NCI-H187 (cell line): ENCODE data around the gene RAD51B.

Source experiments
- DNase-seq, 2 experiments: peaks; one replicate each; lab custom pipeline; 2025; lab: John Stamatoyannopoulos, UW

Gene RAD51B

DNA sequence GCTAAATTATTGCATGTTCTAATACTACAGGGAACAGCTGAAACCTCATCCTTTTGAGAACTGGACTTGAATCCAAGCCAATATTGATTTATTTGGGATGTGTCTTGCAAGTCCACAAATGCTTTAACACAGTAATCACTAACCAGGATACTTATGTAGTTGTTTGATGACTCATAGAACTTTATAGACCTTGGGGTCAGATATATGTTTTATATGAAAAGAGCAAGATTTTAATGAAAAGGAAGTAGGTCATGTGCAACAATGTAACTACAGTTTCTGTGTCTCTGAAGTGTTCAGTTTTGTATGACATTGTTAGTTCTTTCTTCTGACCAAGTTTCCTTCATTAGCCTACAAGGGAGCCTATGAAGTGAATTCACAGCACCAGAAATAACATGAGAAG lies 621.2 kb downstream of the RAD51B start:
- no peak for DNase-seq

DNA sequence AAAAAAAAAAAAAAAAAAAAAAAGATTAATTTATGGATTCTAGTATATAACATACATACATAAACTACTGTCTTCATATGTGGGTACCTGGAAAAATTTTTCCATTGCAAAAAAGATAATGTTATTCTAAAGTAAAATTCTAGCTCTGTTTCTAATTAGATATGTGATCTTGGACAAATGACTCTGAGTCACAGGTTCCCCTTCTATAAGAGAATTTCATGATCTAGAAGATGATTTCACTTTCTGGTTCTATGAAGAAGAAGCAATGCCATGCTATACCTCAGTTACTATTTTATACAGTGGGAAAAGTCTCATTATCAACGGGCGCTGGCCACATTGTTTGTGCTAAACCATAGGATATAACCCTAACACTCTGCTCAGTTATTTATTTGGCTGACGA lies 622.0 kb downstream of the RAD51B start:
- no peak for DNase-seq

DNA sequence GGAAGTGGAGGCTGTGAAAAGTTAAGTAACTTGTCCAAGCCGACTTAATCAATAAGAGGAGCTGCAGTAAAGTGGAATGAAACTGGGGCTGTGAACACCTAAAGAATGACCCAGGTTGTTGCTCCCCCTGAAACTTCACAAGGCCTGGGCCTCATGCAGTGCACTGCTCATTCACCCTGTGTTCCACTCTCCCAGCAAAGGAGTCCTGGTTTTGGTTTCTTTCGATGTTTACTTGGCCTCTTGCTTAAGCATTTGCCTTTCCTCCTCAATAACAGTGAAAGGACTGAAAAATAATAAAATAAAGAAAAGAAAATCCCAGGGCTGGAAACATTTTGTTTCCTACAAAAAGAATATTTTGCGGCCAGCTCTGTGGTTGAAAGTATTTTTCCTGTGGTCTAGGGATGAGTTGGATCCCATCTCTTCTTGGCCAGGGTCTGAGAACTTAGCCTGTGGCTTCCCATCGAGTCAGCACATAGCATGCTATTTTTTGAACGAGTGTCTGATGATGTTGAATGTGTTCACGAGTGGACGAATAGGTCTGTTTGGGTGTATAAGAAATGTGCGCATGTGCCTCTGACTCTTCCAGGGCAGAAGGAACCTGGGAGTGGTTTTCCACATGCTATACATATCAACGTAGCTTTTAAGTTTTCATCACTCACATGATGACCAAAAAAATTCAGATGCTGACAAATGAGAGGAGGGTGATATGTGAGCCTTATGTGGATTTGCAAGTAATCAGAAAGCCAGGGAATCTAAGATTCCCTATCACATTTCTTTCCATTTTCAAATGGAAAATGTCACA lies 623.5 kb downstream of the RAD51B start:
- no peak for DNase-seq

DNA sequence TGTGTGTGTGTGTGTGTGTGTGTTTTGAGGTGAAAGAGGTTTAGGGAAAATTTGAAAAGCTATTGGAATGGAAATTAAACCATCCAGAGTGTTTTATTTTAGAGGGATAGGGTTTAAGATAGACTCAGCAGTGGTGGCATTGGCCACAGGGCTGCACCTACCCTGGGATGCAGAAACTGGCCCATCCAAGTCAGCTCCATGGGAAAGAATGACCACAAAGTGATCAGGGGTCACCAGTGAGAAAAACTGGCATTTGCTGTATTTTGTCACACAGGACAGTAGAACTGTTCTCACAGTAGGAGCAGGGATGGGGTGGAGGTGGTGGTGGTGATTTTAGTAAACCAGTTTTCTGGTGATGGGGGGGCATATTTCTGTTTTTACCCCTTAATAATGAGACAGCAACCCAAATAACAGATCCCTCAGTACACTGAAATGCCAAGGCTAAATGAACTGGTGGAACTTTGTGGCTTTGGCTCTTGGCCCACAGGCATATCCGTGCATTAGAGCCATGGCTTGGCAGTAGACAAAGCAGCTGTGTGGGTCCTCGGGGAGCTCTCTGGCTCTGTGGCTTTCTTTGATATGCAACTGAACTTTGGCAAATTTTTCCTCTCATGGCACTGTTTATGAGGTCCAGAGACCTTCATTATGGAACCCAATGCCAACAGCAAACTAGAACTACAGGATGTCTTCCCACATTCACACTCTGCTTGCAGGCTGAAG lies 625.0 kb downstream of the RAD51B start:
- DNase-seq: no peak

DNA sequence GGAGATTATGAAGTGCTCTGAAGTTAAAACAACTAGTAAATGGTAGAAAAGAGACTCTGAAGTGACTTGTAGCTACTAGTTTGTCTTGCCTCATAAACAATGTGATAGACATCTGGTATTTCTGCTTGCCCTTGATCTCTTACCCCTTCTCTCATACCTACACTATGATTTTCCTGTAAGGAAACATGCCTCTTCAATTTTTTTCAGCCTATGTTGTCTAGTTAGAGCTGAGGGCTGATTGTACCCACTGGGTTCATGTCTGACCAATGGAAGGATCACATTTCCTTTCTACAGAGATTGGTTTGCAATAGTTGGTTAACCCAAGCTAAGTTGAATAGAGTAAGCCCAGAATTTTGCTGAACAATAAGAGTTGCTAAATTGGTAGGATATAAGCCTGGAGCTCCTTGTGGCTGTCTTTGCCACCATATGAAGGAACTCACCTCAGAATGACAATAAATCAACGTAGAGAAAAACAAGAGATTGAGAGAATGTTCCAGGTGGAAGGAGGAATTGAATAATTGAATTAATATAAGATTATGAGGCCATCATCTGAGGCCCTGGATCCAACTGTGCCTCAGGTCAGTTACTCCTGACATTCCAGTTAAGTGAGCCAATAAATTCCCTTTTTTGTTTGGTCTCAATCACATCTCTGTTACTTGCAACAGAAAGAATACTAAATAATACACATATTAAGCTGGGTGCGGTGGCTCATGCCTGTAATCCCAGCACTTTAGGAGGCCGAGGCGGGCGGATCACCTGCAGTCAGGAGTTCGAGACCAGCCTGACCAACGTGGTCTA lies 626.9 kb downstream of the RAD51B start:
- no peak for DNase-seq

DNA sequence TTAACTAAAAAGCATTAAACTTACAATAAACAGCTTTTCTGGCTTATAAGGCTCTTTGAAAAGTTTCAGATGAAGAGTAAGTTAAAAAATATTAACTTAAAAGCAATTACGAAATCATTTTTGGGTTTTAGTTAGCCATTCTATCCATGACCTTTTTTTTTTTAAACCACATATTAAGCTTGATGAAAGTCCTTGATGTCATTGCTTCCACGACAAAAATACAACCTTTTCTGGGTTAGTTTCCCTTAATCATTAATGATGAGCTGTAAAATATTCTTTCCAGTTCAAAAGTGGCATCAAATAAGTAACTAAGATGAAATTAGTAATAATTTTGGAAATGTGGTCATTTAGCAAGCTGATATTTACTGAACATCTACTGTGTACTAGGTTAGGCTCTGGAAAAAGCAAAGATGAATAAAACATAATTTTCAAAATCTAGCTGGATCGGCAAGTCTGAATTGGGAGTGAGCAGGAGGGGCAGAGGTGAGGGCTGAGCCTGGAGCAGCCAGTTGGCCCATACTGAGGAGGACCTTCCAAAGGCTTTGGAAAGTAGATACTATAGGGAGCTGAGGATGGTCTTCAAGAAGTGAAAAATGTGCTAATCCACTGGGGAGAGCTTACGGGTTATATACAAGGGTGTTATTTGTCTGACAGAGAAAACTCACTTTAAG lies 628.1 kb downstream of the RAD51B start:
- DNase-seq: no peak

DNA sequence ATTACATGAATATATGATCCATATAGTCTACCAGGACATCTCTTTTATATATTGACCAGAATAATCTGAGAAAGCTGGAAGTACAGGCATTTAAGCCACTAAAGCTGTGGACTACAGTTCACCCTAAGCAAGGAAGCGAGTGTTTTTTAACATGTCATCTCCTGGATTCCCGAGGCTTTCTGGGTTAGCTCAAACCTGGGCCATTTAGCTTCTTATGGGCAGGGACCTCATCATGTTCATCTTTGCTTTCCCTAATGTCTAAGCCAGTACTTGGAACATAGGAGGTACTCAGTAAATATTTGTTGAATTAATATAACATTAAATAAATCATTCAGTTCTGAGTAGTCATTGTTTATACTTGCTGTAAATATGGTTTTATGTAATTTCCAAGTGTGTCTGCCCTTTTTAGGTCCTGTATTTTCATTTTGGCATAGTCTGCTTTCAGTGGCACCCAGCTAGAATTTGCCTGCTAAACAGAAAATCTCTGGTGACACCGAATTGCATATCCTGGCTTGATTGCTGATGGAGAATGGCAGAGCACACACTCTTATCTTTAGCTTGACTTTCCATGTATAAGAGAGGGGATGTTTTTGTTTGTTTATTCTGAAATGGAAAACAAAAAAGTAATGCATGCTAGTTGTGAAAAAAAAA lies 628.8 kb downstream of the RAD51B start:
- no peak for DNase-seq

DNA sequence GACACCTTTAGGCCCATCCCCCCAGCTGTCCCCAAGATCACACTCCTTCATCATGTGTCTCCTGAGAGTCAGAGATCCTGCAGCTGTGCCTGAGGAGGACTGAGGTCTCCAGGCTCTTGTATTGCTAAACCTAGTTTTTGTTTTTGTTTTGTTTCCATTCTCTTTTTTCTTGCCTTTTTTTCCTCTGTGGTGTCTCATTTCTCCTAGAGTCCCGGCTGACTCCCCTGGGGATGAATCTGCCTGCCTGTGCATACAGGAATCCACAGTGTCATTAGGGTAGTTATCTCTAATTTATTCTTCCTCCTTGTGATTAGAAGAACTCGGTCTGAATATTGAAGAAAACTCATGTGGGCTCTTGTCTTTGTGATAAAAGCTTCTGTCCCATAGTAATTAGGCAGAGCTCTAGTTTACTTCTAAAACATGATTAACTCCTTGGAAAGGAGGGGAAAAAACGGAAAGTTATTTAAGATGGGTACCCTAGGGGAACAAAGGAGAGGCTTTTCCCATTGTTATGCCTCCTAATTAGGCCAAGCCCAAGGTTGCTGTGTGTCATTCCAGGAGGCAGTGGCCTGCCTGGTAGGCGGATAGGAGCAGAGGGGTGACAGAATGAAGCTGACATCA lies 630.1 kb downstream of the RAD51B start:
- no peak for DNase-seq

DNA sequence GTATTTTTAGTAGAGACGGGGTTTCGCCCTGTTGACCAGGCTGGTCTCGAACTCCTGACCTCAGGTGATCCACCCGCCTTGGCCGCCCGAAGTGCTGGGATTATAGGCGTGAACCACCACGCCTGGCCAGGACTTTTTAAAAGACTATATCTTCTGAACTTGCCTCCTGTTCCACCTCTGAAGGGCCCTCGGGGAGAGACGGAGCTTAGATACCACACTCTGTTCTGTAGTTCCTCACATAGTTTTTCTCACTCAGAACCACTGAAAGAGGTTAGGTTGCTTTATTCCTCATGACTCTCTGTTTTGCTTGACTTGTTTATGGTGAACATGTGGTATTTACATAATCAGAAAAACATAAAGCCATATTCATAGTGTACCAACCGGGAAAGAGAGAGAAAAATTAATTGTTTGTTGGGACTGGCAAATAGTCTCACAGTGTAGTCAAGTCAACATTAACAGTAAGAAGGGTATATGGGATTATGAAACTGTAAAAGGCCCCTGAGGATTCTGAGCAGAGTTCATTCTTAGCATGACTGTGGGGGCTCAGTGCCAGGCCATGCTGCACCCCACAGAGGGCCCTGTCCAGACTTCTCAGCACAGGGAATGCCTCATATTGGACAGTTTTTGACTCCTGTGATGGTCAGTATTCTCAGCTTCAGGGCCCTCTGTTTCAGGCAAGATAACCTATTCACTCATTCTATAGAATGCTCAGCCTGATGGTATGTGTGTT lies 631.0 kb downstream of the RAD51B start:
- DNase-seq: no peak

DNA sequence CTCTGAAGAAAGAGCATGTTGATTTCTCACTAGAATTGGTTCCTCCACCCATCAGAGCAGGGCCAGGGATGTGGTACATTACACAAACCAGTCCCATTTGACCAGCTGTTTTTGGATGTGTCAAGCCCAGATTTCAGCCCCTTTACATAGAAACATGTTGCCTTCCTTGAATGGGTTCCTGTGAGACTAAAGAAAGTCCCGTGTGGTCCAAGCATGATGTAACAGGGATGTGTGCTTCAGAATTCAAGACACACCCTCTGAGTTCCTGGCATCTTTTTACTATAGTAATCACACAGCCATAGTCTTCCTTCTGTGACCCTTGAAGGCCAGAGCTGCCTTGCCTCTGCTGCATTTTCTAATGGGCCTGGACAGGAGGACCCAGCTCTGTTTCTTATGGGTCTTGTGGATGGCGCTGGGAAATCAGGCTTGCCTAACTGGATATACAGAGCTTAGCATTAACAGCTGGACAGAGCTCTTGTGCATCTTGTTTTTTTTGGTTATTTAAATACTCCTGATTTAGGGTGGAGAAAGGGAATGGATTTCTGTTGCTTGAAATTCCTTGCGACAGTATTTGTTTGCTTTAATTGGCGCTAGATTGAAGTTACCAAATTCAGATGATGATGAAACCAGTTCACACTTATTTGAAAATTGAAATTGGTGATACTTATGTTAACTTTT lies 632.3 kb downstream of the RAD51B start:
- no peak for DNase-seq

DNA sequence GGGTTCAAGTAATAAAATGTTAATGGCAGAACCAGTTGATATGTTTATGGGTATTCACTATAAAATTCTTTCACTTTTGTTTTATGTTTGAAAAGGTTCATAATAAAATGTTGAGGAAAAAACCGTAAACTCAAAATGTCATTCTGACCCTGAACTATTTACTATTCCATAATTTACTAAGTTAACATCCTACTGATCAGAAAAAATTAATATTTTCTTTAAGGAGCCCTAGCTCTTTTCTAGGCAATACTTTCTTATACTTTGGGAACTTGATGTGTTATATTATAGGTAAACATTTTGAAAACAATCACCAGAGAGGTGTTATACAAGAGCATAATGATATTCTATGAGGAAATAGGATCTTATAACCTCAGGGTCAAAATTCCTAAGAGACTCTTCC lies 638.7 kb downstream of the RAD51B start:
- DNase-seq: no peak

DNA sequence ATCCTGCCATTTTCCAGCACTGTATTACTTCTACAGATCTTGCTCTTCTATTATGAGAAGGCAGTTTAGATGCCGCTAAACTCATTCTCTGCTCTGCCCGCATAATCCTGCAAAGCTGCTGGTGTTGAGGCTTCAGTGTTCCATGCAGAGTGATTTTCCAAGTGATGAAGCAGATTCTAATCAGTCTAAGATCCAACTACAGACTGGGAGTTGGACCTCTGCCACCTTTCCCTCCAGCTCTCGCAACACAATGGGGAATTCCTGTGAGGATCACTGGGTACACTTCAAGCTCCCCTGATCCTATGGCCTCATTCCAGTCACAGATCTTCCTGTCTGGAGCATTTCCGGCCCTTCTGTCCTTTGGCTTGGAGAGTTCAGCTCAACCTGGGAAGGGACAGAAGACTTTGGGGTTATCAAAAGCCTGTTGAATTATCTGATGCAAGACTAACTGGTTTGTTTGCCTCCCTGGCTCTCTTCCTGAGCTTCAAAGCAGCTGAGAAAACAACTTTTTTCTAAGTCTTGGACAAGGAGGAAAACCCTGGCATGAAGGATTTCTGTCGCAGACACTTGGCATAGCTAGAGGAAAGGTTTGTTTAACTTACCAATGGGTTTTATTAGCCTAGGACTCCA lies 639.4 kb downstream of the RAD51B start:
- DNase-seq: no peak

DNA sequence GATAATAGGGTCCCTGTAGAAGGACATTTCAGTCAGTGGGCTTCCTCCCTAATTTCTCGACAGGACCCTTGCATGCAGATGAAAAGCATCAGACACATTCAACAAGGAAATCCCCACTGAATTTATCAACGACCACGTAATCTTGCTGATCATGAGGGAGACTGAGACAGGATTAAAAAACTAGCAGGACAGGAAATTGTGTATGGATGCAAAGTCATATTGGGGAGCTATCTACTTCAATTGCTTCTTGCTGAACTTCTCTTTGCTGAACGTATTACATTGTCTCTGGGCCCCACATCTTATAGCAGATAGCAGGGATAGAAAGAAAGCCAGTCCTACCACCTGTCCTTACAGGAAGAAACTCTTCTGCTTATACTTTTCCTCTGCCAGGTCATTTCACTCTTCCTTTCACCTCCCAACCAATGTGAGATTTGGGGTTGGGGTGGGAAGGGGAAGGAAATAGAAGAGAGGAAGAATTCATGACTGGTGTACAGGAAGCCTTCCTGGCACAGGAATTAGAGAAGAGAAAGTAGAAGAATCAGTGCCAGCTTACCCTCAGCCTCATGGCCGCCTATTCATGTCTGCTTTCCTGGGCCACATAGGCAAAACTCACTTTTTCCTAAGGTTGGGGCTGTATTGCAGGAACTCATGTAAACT lies 640.0 kb downstream of the RAD51B start:
- DNase-seq: no peak

DNA sequence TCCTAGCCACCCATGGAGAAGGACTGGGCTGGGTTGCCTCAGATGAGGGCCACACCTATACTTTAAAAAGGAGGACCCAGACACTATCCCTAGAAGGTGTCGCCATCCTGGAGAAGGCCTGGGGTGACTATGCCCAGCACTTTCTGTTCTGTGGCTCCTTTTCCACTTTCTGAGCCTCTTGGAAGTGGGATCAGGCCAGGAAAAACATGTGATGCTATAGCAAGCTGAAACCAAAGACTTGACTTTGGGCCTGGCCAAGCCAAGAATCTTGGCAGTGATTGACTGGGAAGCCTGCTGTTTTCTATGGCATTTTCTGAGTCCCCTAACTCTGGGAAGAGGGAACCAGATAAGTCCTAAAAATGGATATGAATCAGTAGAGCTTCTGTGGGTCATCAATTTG lies 641.0 kb downstream of the RAD51B start:
- no peak for DNase-seq

DNA sequence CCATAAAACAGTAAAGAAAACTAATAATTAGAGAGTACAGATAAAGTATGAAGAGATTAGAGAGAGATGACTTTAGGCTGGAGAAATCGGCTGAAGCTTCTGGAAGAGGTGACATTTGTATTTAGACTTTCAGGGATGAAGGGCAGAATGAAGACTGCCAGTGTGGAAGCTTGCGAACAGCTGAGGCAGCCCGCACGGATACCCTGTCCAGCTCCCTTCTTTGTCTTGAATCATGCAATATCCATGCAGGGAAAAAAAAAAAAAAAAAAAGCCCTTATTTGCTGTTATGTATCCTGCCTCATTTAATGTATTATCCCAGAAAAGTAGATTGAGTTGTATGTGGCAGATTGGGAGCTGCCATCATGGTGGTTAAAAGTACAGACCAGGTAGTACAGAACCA lies 641.5 kb downstream of the RAD51B start:
- no peak for DNase-seq

DNA sequence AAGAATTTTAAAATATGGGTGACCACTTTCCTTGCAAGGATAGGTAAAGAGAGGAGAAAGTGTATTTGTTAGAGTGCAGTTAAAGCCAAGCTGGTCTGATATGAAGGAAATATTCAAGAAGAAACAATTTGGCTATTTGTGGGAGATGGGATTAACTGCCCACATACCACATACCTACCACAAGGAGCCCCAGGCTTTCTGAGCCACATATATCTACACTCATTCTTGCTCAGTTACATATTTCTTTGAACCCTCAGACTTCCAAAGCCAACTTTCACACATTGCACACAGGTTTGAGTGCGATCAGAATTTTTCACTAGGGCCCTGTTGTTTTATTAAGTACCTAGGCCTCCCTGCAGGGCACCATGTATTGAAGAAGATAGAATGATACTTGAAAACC lies 643.1 kb downstream of the RAD51B start:
- no peak for DNase-seq

DNA sequence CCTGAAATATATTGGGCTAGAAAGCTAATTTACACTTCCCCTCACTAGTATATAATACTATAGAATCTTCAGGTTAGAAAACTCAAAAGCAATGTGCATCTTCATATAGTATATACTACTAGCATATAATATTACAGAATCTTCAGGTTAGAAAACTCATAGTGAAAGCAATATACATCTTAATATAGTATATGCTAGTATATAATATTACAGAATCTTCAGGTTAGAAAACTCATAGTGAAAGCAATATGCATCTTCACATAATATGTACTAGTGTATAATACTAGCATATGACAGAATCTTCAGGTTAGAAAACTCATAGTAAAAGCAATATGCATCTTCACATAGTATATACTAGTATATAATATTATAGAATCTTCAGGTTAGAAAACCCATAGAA lies 643.7 kb downstream of the RAD51B start:
- no peak for DNase-seq

DNA sequence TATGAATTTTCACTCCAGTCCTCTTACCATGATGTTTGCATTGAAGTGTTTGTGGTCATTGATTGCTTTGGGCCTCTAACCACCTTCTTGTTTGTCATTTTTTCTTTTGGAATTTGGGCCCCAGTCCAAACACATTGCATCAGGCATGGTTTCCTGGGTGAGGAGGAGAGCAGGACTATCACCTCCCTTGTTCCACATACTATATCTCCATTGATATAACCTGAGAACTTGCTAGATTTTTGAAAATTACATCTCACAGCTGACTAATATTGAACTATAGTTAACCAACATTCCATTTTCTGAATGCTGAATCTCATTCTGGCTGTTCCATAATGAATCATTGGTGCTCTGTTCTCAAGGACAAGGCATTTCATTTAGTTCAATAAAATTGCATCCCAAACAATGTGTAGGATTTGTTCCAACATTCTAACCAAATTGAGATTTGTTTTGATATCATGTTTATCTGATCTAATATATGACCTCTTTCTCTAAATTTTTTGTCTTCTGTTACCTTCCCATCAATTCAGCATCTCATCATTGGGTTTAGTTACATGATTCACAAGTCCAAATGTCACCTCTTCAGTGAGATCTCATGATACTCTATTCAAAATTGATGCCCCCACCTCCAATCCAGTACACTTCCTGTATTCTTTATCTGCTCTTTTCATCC lies 644.3 kb downstream of the RAD51B start:
- no peak for DNase-seq
